ENCODE data around the gene VAV2.

GRCh38 chr9:133930682-133931485 lies 61.2 kb downstream of the VAV2 start:
- TF ChIP-seq, protein P1, sequence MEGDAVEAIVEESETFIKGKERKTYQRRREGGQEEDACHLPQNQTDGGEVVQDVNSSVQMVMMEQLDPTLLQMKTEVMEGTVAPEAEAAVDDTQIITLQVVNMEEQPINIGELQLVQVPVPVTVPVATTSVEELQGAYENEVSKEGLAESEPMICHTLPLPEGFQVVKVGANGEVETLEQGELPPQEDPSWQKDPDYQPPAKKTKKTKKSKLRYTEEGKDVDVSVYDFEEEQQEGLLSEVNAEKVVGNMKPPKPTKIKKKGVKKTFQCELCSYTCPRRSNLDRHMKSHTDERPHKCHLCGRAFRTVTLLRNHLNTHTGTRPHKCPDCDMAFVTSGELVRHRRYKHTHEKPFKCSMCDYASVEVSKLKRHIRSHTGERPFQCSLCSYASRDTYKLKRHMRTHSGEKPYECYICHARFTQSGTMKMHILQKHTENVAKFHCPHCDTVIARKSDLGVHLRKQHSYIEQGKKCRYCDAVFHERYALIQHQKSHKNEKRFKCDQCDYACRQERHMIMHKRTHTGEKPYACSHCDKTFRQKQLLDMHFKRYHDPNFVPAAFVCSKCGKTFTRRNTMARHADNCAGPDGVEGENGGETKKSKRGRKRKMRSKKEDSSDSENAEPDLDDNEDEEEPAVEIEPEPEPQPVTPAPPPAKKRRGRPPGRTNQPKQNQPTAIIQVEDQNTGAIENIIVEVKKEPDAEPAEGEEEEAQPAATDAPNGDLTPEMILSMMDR (IDR thresholded peaks at IDR 0.05), result no peak
- TF ChIP-seq POLR2A (IDR thresholded peaks at IDR 0.05), result no peak
